Subcutaneous adipose tissue (tissue), 4 donors: ENCODE measurements around the gene SRPK1. TPM values are rescaled to one million over a fixed set of nuclear protein-coding genes. Genes with fewer than 3 reads are reported as not detected.

Experiments used
- CTCF ChIP-seq: fragments of 450-650 bp; IDR thresholded peaks from one replicate; pipeline ENCODE4 v1.5.1; 2016; ENCODE audit warnings: low read depth, mild to moderate bottlenecking, control low read depth, antibody characterized with exemption, moderate library complexity
- total RNA-seq, 4 donors: library from RNA; depleted of rRNA; stranded (reverse); fragments of >200 nt; gene quantifications; one replicate each; pipeline ENCODE4 v1.1.0, GENCODE V29; 2016

The SRPK1 gene
- total RNA-seq, 4 donors from 2014 or later = 26.2 to 38.8 (median 33.1) TPM

- no peak for TF ChIP-seq CTCF
These were observed 5.1 kb upstream of the SRPK1 start for GRCh38 chr6:35925961-35926360.

GRCh38 chr6:35924146-35924545, 3.2 kb upstream of the SRPK1 start:
- no peak for TF ChIP-seq CTCF

GRCh38 chr6:35922139-35922554, 1.2 kb upstream of the SRPK1 start:
- no peak for TF ChIP-seq CTCF

- TF ChIP-seq CTCF = no peak
These were observed 809 bp downstream of the SRPK1 start for GRCh38 chr6:35919827-35920751.

- TF ChIP-seq CTCF = no peak
These were observed 1.6 kb downstream of the SRPK1 start for GRCh38 chr6:35919085-35919826.

- TF ChIP-seq CTCF = no peak
These were observed 4.8 kb downstream of the SRPK1 start for GRCh38 chr6:35916056-35916455.

GRCh38 chr6:35914536-35914935, 6.4 kb downstream of the SRPK1 start:
- TF ChIP-seq CTCF = no peak
